HFF-Myc (cell line): ENCODE data around the gene DDX11.
"Not testable (repeated sequence)": the region's sequence is repeated elsewhere in the genome, so short reads cannot be mapped to it uniquely, and the experiment has no call there.

Experiments used
- DNase-seq: peaks from one replicate; pipeline ENCODE4 v3.0.0-alpha.2; 2011; ENCODE audit warnings: low read depth; ENCODE audit errors: extremely low read depth
- H3K4me3 ChIP-seq: replicated peaks from 2 replicates; pipeline ENCODE4 v1.5.1; 2011; ENCODE audit warnings: low read depth, mild to moderate bottlenecking, control low read depth, low read length
- TF ChIP-seq, protein P1 (sequence below): IDR thresholded peaks from 2 replicates; pipeline ENCODE4 v1.5.1; 2012; ENCODE audit warnings: mild to moderate bottlenecking, low read depth, low read length, control low read depth; ENCODE audit errors: missing control alignments

DDX11 gene

DNA sequence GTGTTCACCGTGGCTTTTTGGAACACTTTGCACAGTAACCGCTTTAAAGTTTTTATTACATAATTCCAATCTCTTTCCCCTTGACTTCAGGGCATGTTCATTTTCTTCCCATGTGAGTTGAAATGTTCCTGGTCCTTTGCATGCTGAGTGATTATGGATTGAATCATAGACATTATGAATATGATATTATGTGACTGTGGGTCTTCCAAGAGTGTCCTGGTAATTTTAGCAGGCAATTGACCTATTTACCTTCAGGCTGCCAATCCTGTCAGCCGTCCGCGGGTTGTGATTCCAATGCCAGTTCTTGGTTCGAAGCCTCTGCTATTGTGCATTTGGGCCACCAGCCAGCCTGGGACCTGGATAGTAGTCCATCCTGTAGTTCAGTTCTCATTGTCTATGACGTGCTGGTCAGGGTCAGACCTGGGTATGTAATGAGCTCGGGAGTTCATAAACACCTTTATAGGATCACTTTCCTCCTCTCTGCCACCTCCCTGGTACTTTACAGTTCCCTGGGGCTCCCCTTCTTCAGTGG is 32.6 kb upstream of the DDX11 start:
- no peak for DNase-seq

DNA sequence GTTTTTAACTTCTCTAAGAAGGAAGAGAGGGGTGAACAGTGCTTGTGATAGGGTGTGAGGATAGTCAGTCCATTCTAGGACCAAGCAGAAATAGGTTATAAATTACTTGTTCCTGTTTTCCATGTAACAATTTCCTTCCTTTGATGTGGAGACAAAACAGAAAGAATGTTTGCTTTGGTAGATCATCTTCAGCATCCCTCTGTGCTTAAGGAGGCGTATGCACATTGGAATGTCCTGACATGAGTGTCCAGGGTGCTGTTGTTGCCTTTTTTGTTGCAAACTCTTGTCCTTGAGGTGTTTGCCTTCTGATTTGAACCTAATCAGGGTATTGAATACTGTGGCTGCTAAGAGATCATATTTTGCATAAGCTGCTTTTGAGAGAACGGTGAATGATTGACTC is 23.5 kb upstream of the DDX11 start:
- H3K4me3 ChIP-seq, DNase-seq: not testable (repeated sequence)

More for the DNA sequence above, 32.6 kb upstream of the DDX11 start:
- H3K4me3 ChIP-seq: no peak overlapping the region
- TF ChIP-seq, protein P1, sequence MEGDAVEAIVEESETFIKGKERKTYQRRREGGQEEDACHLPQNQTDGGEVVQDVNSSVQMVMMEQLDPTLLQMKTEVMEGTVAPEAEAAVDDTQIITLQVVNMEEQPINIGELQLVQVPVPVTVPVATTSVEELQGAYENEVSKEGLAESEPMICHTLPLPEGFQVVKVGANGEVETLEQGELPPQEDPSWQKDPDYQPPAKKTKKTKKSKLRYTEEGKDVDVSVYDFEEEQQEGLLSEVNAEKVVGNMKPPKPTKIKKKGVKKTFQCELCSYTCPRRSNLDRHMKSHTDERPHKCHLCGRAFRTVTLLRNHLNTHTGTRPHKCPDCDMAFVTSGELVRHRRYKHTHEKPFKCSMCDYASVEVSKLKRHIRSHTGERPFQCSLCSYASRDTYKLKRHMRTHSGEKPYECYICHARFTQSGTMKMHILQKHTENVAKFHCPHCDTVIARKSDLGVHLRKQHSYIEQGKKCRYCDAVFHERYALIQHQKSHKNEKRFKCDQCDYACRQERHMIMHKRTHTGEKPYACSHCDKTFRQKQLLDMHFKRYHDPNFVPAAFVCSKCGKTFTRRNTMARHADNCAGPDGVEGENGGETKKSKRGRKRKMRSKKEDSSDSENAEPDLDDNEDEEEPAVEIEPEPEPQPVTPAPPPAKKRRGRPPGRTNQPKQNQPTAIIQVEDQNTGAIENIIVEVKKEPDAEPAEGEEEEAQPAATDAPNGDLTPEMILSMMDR: no peak

DNA sequence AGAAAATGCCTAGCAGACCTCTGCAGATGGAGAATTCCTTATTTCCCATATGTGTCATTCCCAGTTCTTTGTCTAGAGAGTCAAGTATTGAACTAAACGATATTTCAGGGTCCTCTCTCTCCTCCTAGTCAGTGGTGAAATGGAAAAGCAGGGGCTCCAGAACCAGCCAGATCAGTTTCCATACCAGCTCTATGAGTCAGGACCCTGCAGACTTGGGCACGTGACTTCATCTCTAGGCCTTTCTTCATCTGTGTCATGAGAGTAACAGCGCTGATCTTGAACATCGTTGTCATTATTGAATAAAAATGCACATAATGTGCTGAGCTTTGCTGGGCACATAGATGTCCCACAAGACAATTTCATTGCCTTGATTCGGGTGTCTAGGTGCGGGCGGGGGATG is 23.1 kb upstream of the DDX11 start:
- not testable (repeated sequence) for H3K4me3 ChIP-seq

DNA sequence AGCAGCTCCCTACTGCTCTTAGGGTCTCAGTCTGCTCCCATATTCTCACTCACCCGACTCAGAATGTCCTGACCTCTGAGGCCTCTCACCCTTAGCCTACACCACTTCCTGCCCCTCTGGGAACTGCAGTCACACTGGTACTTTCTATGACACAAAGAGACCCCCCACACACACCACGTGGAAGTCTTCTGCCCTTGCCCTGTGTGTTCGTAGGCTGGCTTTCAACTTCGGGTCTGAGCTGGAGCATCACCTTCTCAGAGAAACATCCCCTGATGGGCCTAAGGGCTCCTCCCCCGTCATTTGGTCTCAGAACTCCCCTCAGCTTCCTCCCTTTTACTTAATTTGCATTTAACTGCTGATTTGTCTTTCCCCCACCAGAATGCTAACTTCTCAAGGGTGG is 22.0 kb upstream of the DDX11 start:
- not testable (repeated sequence) for DNase-seq

More for the DNA sequence above, 23.1 kb upstream of the DDX11 start:
- not testable (repeated sequence) for DNase-seq

DNA sequence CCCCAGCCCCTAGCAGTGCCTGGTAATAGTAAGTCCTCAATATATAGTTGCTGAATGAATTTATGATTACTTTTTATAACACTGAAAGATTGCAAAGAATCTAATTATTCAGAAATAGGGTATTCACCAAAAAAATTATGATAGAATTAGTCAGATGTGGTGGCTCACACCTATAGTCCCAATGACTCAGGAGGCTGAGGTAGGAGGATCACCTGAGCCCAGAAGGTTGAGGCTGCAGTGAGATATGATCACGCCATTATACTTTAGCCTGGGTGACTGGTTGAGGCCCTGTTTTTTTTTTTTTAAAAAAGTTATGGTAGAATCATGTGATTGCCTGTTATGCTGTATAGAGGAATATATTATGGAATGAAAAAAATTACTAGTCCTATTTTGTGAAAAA is 21.5 kb upstream of the DDX11 start:
- DNase-seq, H3K4me3 ChIP-seq: not testable (repeated sequence)

More for the DNA sequence above, 22.0 kb upstream of the DDX11 start:
- H3K4me3 ChIP-seq: not testable (repeated sequence)

GRCh38 chr12:31052666-31053439 is 20.8 kb upstream of the DDX11 start:
- not testable (repeated sequence) for H3K4me3 ChIP-seq, DNase-seq

DNA sequence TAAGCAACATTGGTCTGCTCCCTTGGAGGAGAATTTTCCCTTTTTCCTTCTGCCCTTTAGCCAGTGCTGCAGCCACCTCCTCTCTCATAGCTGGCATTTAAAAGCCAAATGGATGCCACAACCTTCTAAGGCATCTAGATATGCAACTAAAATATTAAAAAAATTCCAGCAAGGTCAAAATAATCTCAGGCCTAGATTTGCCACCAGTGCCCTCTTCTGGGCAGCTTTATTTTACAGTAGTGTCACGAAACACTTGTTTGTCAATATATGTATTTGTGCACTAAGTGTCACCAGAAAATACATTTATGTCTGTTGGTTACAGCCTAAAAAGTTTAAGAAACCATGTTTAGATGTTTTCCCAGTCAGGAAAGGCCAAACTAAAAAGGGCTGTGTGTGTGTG is 19.7 kb upstream of the DDX11 start:
- not testable (repeated sequence) for DNase-seq, H3K4me3 ChIP-seq
- TF ChIP-seq, protein P1: peak; percentile 9

DNA sequence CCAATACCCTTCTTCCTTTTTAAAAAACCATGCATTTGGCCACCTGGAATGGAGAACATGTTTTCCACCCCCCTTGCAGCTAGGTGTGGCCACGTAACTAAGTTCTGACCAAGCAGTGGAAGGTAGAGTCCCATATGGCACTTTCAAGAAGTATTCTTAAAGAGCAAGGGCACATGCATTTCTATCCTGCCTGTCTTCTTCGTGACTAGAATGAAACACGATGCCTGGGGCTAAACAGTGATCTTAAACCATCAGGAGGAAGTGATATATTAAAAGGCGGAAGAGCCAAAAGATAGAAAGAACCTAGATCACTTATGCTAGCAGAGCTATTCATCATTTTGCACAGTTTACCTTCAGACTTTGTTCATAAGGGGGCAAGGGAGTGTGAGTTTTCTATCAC is 16.0 kb upstream of the DDX11 start:
- no peak overlapping the region for H3K4me3 ChIP-seq
- DNase-seq: no peak
- TF ChIP-seq, protein P1: no peak

GRCh38 chr12:31066196-31066595 is 7.5 kb upstream of the DDX11 start:
- H3K4me3 ChIP-seq, DNase-seq: not testable (repeated sequence)

DNA sequence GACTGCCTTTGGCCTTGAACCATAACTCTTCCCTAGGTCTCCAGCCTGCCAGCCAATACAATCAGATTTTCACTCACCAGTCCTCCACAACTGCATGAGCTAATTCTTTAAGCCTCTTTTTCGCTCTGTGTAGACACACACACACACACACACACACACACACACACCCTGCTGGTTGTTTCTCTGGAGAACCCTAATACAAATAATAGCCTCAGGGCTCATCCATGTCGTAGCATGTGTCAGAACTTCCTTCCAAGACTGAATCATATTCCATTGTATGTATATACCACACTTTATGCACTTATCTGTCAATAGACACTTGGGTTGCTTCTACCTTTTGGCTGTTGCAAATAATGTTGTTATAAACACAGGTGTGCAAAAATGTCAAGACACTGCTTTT is 6.0 kb upstream of the DDX11 start:
- not testable (repeated sequence) for H3K4me3 ChIP-seq, DNase-seq

- not testable (repeated sequence) for DNase-seq, H3K4me3 ChIP-seq
Measured at GRCh38 chr12:31070971-31071740, 2.5 kb upstream of the DDX11 start.

DNA sequence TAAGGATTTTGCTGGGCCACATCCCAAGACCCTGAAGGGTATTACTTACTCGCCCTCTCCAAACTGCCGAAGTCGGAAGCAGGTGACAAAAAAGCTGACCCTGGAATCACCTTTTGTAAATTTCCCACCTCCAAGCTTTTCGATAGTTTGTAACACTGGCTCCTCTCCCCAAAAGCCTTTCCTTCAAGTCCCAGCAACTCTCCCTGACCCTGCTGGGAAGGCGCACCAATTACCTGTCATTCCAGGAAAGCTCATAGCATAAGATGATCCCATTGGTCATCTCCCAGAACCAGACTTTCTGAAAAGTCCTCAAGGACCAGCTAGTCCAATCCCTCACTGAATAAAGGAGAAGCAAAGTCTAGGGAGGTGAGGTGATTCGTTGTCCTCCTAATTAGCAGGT is 698 bp upstream of the DDX11 start:
- not testable (repeated sequence) for DNase-seq
- peak overlapping the region; percentile 73 for H3K4me3 ChIP-seq

DNA sequence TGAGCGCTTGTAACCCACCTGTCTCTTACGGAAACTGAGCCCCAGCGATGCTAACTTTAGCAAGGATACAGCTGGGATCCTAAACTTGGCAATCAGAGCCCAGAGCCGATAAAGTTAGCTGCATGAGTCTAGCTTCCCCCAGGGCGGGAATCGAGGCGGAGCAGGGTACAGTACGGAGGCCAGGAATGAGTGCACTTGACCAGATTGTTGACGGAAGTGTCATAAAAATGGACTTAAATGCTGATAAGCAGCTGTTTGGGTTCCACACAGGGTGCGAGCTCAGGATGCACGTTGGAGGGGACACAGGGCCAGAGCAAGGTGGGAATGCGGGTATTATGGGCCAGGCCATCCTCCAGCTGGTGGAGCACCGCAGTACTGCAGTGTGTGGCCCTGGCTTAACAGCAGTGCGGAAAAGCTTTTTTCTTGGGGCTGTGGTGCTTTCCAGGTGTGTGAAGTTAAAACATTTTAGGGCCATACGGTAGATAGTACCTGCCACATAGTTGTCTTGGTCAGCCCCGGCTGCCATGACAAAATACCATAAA is 744 bp downstream of the DDX11 start:
- H3K4me3 ChIP-seq: peak overlapping the region; percentile 73
- not testable (repeated sequence) for DNase-seq

DNA sequence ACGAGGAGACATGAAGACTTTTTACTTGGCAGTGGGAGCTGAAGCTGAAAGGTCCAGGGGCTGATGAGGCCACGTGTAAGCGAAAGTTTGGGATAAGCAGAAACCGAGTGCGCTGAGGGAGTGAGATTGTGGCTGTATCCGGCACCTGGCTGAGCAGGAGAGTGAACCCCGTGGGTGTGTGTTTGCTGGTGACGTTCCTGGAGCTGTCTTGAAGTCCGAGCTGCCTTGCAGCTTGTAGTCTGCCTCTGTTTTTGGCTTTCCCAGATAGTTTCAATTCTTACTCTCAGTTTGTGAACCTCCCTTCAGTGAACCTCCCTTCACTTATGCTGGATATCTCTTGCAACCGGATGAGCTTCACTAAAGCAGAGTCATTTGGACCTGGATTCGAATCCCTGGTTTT is 2.5 kb downstream of the DDX11 start:
- not testable (repeated sequence) for H3K4me3 ChIP-seq, DNase-seq

DNA sequence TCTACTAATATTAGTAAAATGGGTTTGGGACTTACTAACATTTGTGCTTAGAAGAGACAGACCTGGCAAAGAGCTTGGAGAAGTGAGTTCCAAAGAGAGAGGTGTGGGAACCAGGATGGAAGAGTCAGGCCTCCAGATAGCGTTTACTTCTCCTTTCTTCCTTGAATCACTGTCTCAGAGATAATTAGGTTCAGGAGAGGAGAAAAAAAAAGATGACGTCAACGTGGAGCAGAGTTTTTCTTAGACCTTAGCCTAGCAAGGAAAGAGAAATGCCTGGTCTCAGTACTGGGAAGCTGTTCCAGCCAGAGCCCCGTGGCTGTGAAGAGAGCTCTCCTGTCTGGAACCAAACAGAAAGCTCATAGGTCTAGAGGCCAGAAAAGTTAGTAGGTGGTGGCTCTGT is 3.4 kb downstream of the DDX11 start:
- DNase-seq, H3K4me3 ChIP-seq: not testable (repeated sequence)
